ENCODE results near the gene HOXB1.

HOXB1 gene

GRCh38 chr17:48543107-48543853, 12.5 kb upstream of the HOXB1 start:
- Histone ChIP-seq H3K9me3 (no peaks in the 10 kb centered on the region), H3K4me3 (ENCODE audit: low read depth, low read length) (no peak overlapping the region), H3K36me3 (no peaks in the 10 kb centered on the region), H3K27me3 (peaks cover 90% of the 10 kb centered on the region), H3K4me1 (no peaks in the 10 kb centered on the region)
- DNase-seq, result no peak
- no peak for TF ChIP-seq CTCF (IDR thresholded peaks at IDR 0.05; ENCODE audit: low read depth, low read length)

GRCh38 chr17:48542698-48543106, 11.9 kb upstream of the HOXB1 start:
- no peak overlapping the region for H3K4me3 ChIP-seq (ENCODE audit: low read depth, low read length)
- DNase-seq, result no peak
- no peaks in the 10 kb centered on the region for H3K36me3 ChIP-seq
- H3K4me1 ChIP-seq, result no peaks in the 10 kb centered on the region
- peaks cover 93% of the 10 kb centered on the region for H3K27me3 ChIP-seq
- H3K9me3 ChIP-seq, result no peaks in the 10 kb centered on the region
- TF ChIP-seq CTCF (IDR thresholded peaks at IDR 0.05; ENCODE audit: low read depth, low read length), result no peak

- Histone ChIP-seq H3K4me3 (ENCODE audit: low read depth, low read length) (no peak overlapping the region), H3K36me3 (no peaks in the 10 kb centered on the region), H3K9me3 (no peaks in the 10 kb centered on the region), H3K4me1 (no peaks in the 10 kb centered on the region), H3K27me3 (peaks cover 93% of the 10 kb centered on the region)
- no peak for DNase-seq
- TF ChIP-seq CTCF (IDR thresholded peaks at IDR 0.05; ENCODE audit: low read depth, low read length), result no peak
Observed at GRCh38 chr17:48542114-48542656, 11.4 kb upstream of the HOXB1 start.

- no peak for DNase-seq
- Histone ChIP-seq H3K4me1 (no peaks in the 10 kb centered on the region), H3K36me3 (no peaks in the 10 kb centered on the region), H3K27me3 (peaks cover 91% of the 10 kb centered on the region), H3K9me3 (no peaks in the 10 kb centered on the region), H3K4me3 (ENCODE audit: low read depth, low read length) (no peak overlapping the region)
- no peak for TF ChIP-seq CTCF (IDR thresholded peaks at IDR 0.05; ENCODE audit: low read depth, low read length)
Observed at GRCh38 chr17:48541577-48542113, 10.8 kb upstream of the HOXB1 start.

- Histone ChIP-seq H3K27me3 (peaks cover 91% of the 10 kb centered on the region), H3K9me3 (no peaks in the 10 kb centered on the region), H3K4me1 (no peaks in the 10 kb centered on the region), H3K4me3 (ENCODE audit: low read depth, low read length) (no peak overlapping the region), H3K36me3 (no peaks in the 10 kb centered on the region)
- TF ChIP-seq CTCF (IDR thresholded peaks at IDR 0.05; ENCODE audit: low read depth, low read length), result no peak
- DNase-seq, result no peak
Observed at GRCh38 chr17:48541036-48541576, 10.3 kb upstream of the HOXB1 start.

GRCh38 chr17:48540213-48540612, 9.4 kb upstream of the HOXB1 start:
- Histone ChIP-seq H3K36me3 (no peaks in the 10 kb centered on the region), H3K4me3 (ENCODE audit: low read depth, low read length) (no peak overlapping the region), H3K27me3 (peaks cover 91% of the 10 kb centered on the region), H3K4me1 (no peaks in the 10 kb centered on the region), H3K9me3 (no peaks in the 10 kb centered on the region)
- TF ChIP-seq CTCF (IDR thresholded peaks at IDR 0.05; ENCODE audit: low read depth, low read length), result no peak
- DNase-seq, result no peak

All from BE2C (cell line).